Measurements from ENCODE around the gene DDI1. TPM values are rescaled to one million over a fixed set of nuclear protein-coding genes. Genes with fewer than 3 reads are reported as not detected.

The DDI1 gene
- total and polyA plus RNA-seq, 2 of the 4 experiments (the other 2 are of a cell fraction), result not detected

DNA sequence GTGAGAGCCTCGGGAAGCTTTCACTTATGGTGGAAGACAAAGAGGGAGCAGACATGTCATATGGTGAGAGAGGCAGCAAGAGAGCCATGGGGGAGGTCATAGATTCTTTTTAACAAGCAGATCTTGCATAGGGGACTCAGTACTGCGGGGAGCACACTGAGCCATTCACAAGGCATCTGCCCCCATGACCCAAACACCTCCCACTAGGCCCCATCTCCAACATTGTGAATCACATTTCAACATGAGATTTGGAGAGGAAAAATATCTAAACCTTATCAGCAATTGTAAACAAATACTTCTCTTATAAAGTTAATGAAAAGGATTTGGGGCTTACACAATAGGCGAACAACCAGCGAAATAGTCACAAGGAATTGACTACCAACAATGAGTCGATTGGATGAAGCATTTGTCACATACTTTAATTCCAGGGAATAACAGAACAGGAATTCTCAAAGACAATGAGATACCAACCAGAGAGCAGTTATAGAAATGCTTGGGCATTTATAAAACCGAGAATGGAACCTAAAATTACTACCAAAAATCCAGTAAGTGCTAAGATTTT is 7.3 kb downstream of the DDI1 start:
- peak overlapping the region; percentile 95 for H4K5ac ChIP-seq (ENCODE audit: low read depth, low read length)
- in situ Hi-C loops (cut with MboI; ENCODE audit: low sequenced_read_pairs) (no loop called here), intact Hi-C loops (cut with micrococcal nuclease) (no loop called here), dilution Hi-C loops (cut with HindIII; ENCODE audit: low sequenced_read_pairs, unreplicated experiment) (no loop called here)
- H2BK5ac ChIP-seq (ENCODE audit: low read depth, low read length, poor library complexity, severe bottlenecking), result peak overlapping the region; percentile 22
- no peaks in the 10 kb centered on the region for H3K9me1 ChIP-seq (ENCODE audit: insufficient read depth, low read length)
- peak; percentile 94 for ATAC-seq (ENCODE audit: low read depth)
- H2BK20ac ChIP-seq (ENCODE audit: low read depth, low read length), result peak overlapping the region; percentile 45; the same call in 1 of the 2 replicates
- no peaks in the 10 kb centered on the region for H4K20me1 ChIP-seq (ENCODE audit: insufficient read depth, low read length)
- peaks cover 6% of the 10 kb centered on the region for H3K4me1 ChIP-seq (ENCODE audit: control insufficient read depth, insufficient read depth, low read length)
- H2BK15ac ChIP-seq (ENCODE audit: low read depth, low read length), result peak overlapping the region; percentile 51; the same call in 1 of the 3 replicates
- H3K27me3 ChIP-seq (ENCODE audit: control insufficient read depth, insufficient read depth, low read length), result no peaks in the 10 kb centered on the region
- no peak overlapping the region for H2AK9ac ChIP-seq (replicated peaks; ENCODE audit: low read depth, low read length, poor library complexity)
- H3K18ac ChIP-seq (ENCODE audit: low read depth, low read length), result peak overlapping the region; percentile 93
- peak overlapping the region; percentile 27; the same call in 1 of the 2 replicates for H2BK120ac ChIP-seq (ENCODE audit: low read depth, low read length)
- H3K4me2 ChIP-seq (ENCODE audit: low read depth, low read length), result peak overlapping the region; percentile 2; the same call in 1 of the 2 replicates
- no peak overlapping the region for H3K56ac ChIP-seq (ENCODE audit: extremely low read depth, insufficient read depth, low read length)
- CTCF ChIA-PET, result no interaction called here
- no peaks in the 10 kb centered on the region for H3K9me3 ChIP-seq (ENCODE audit: control insufficient read depth, insufficient read depth, low read length)
- H3K79me1 ChIP-seq (ENCODE audit: low read depth in 1 of 2, low read length in 2 of 2), result no peaks in the 10 kb centered on the region
- peak overlapping the region; percentile 37 to 78; a peak in 2 of 4 replicates for H4K8ac ChIP-seq (ENCODE audit: low read depth in 2 of 2, low read length in 2 of 2)
- POLR2A ChIA-PET (ENCODE audit: unreplicated experiment), result interaction anchor here (0.7 kb wide), 1 partner anchor 260 kb away, joined by 4 read pairs; no protein-coding TSS in a partner anchor
- H3K36me3 ChIP-seq (ENCODE audit: control insufficient read depth, insufficient read depth, low read length), result no peaks in the 10 kb centered on the region
- no peak overlapping the region for H2AK5ac ChIP-seq (ENCODE audit: low read depth, low read length)
- H3K27ac ChIP-seq (ENCODE audit: insufficient read depth, low read length), result peak overlapping the region; percentile 34; the same call in 1 of the 2 replicates
- TF ChIP-seq CEBPB (IDR thresholded peaks at IDR 0.05; ENCODE audit: low read depth, low read length) (peak; percentile 80), BHLHE40 (IDR thresholded peaks at IDR 0.05; ENCODE audit: low read depth, low read length) (0 out of 2 replicates have a peak, but pooled peaks have one; percentile 3), RAD21 (IDR thresholded peaks at IDR 0.05; ENCODE audit: low read length) (no peak)
- H3K4me3 ChIP-seq (ENCODE audit: insufficient read depth, low read depth, low read length), result no peak overlapping the region
- peak; percentile 80 for DNase-seq
- peak overlapping the region; percentile 24 for H2AFZ ChIP-seq (replicated peaks; ENCODE audit: low read length, poor library complexity)
- H3K9ac ChIP-seq (ENCODE audit: low read depth, low read length), result no peak overlapping the region
- H3K23ac ChIP-seq (ENCODE audit: low read depth, low read length), result no peak overlapping the region
- H4K91ac ChIP-seq (ENCODE audit: insufficient read depth, low read depth, low read length), result peak overlapping the region; percentile 47; the same call in 1 of the 2 replicates
- peak overlapping the region; percentile 30; the same call in 1 of the 2 replicates for H3K4ac ChIP-seq (ENCODE audit: low read depth, low read length)
- 80% methylated on average over 1 of the region's 6 CpGs; no CpG with 5 or more reads in 1 of the 2 experiments for WGBS, 2 experiments (ENCODE audit: extremely low coverage in 2 of 2, insufficient read length in 1 of 2)
- BruUV-seq (replicated peaks), result no TSS peak
- H3K14ac ChIP-seq (replicated peaks; ENCODE audit: low read depth, low read length), result peak overlapping the region; percentile 5; the same call in 1 of the 2 replicates

All from IMR-90 (cell line).